HCT116 (cell line): ENCODE measurements around the gene OR2H1. TPM values are rescaled to one million over a fixed set of nuclear protein-coding genes. Genes with fewer than 3 reads are reported as not detected.

Experiments used
- ATAC-seq: fragments of 200-7000 bp; cut with Tn5 transposase; 2 replicates; pipeline ENCODE4 v1.9.1; 2020; ENCODE audit warnings: mild to moderate bottlenecking, moderate library complexity
- BruUV-seq: library from RNA; stranded (reverse); fragments of 400-500 nt; replicated peaks from 2 replicates; lab custom pipeline; 2021; lab: Mats Ljungman, UMichigan
- CTCF ChIA-PET: fragments of 300-600 bp; sonication (Branson Sonifier 250); formaldehyde crosslinking; loops from one replicate; lab custom pipeline; 2021; ENCODE audit warnings: antibody characterized with exemption; lab: Charles Lee
- POLR2A ChIA-PET: fragments of 300-600, 350-600 bp; sonication (Branson Sonifier 250); formaldehyde crosslinking; loops from one replicate; lab custom pipeline; 2021; ENCODE audit warnings: antibody characterized with exemption; lab: Charles Lee
- RAD21 ChIA-PET, 2 experiments: fragments of 300-600 bp; sonication (Branson Sonifier 250); formaldehyde crosslinking; loops; one replicate each; lab custom pipeline; 2023; ENCODE audit warnings: low total read pairs in 2 of 2; ENCODE audit not compliant: uncharacterized antibody in 2 of 2, unreplicated experiment in 2 of 2, low non-redundant PET in 1 of 2; lab: Charles Lee
- DNase-seq: peaks from one replicate; pipeline ENCODE4 v3.0.0-alpha.2; 2010; ENCODE audit warnings: low read depth, low spot score
- H2AFZ ChIP-seq: fragments of 200-600 bp; shearing (Covaris generic), sonication (generic); 2 replicates; pipeline ENCODE4 v1.6.1; 2017; ENCODE audit warnings: low read depth, mixed run types, mixed read lengths, antibody characterized with exemption, low read length; ENCODE audit not compliant: poor library complexity, severe bottlenecking
- H3K27ac ChIP-seq: 2 replicates; pipeline ENCODE4 v1.5.1; 2012; ENCODE audit warnings: low read depth, low read length
- H3K27me3 ChIP-seq: fragments of 200-600 bp; sonication (generic); 2 replicates; pipeline ENCODE4 v1.6.1; 2016; ENCODE audit warnings: mixed run types, low read length, mixed read lengths; ENCODE audit not compliant: insufficient read depth
- H3K36me3 ChIP-seq, 2 experiments: fragments of 200-500 bp in 1 of 2; fragments of 200-600 bp in 1 of 2; sonication (Bioruptor generic) in 1 of 2; sonication (generic) in 1 of 2; 2 replicates each; pipeline versions ENCODE4 v1.5.1 to v1.6.1; 2014 to 2016; ENCODE audit warnings: low read length in 2 of 2, inconsistent platforms in 1 of 2, mixed read lengths in 1 of 2, mixed run types in 1 of 2; ENCODE audit not compliant: insufficient read depth in 2 of 2, control insufficient read depth in 1 of 2
- H3K4me1 ChIP-seq, 2 experiments: fragments of 200-600 bp in 1 of 2; sonication (generic) in 1 of 2; 2 replicates each; pipeline versions ENCODE4 v1.5.1 to v1.6.1; 2012 to 2017; ENCODE audit warnings: low read length in 2 of 2, inconsistent platforms in 1 of 2, mild to moderate bottlenecking in 1 of 2, mixed read lengths in 1 of 2, mixed run types in 1 of 2, moderate library complexity in 1 of 2; ENCODE audit not compliant: insufficient read depth in 2 of 2, control insufficient read depth in 1 of 2
- H3K4me2 ChIP-seq: fragments of 200-600 bp; sonication (generic); 2 replicates; pipeline ENCODE4 v1.6.1; 2017; ENCODE audit warnings: mixed run types, low read length, mixed read lengths
- H3K4me3 ChIP-seq, 2 experiments: fragments of 200-600 bp in 1 of 2; sonication (generic) in 1 of 2; replicated peaks in 1 of 2; 2 replicates each; pipeline ENCODE4 v1.5.1; 2011 to 2016; ENCODE audit warnings: low read length in 2 of 2, control low read depth in 1 of 2, low read depth in 1 of 2, mild to moderate bottlenecking in 1 of 2, mixed read lengths in 1 of 2, mixed run types in 1 of 2
- H3K79me2 ChIP-seq: fragments of 200-600 bp; sonication (generic); 2 replicates; pipeline ENCODE4 v1.6.1; 2017; ENCODE audit warnings: mild to moderate bottlenecking, mixed run types, low read length, moderate library complexity, mixed read lengths; ENCODE audit not compliant: insufficient read depth
- H3K9ac ChIP-seq: fragments of 200-600 bp; sonication (generic); 2 replicates; pipeline ENCODE4 v1.6.1; 2016; ENCODE audit warnings: low read length, mixed read lengths
- H3K9me2 ChIP-seq: fragments of 200-600 bp; sonication (generic), shearing (Covaris generic); 2 replicates; pipeline ENCODE4 v1.6.1; 2017; ENCODE audit warnings: mixed run types, mild to moderate bottlenecking, moderate library complexity; ENCODE audit not compliant: insufficient read depth
- H3K9me3 ChIP-seq, 2 experiments: fragments of 200-500 bp in 1 of 2; fragments of 200-600 bp in 1 of 2; sonication (Bioruptor generic) in 1 of 2; sonication (generic) in 1 of 2; 2 replicates each; pipeline ENCODE4 v1.6.1; 2014 to 2017; ENCODE audit warnings: low read length in 2 of 2, mixed read lengths in 2 of 2, inconsistent platforms in 1 of 2, low read depth in 1 of 2, mild to moderate bottlenecking in 1 of 2, mixed run types in 1 of 2, moderate library complexity in 1 of 2; ENCODE audit not compliant: control insufficient read depth in 1 of 2, insufficient read depth in 1 of 2
- H4K20me1 ChIP-seq: fragments of 200-600 bp; sonication (generic), shearing (Covaris generic); 2 replicates; pipeline ENCODE4 v1.6.1; 2017; ENCODE audit warnings: mixed run types, mild to moderate bottlenecking, moderate library complexity; ENCODE audit not compliant: insufficient read depth
- CBX3 ChIP-seq: IDR thresholded peaks from 2 replicates; pipeline ENCODE4 v1.6.1; 2012; ENCODE audit warnings: low read depth
- CEBPB ChIP-seq: IDR thresholded peaks from 2 replicates; pipeline ENCODE4 v1.6.1; 2012; ENCODE audit warnings: low read depth
- EGR1 ChIP-seq: IDR thresholded peaks from 2 replicates; pipeline ENCODE4 v1.6.1; 2012; ENCODE audit warnings: low read depth
- ELF1 ChIP-seq: IDR thresholded peaks from 2 replicates; pipeline ENCODE4 v1.6.1; 2012; ENCODE audit warnings: low read depth, borderline replicate concordance
- EZH2 ChIP-seq: fragments of 200-600 bp; sonication (generic); IDR thresholded peaks from 2 replicates; pipeline ENCODE4 v1.6.1; 2017; ENCODE audit warnings: antibody characterized with exemption, mixed run types
- EZH2phosphoT487 ChIP-seq: fragments of 200-600 bp; IDR thresholded peaks from 2 replicates; pipeline ENCODE4 v1.6.1; 2018; ENCODE audit warnings: antibody characterized with exemption, borderline replicate concordance
- FOSL1 ChIP-seq: IDR thresholded peaks from 2 replicates; pipeline ENCODE4 v1.6.1; 2012; ENCODE audit warnings: low read depth
- JUND ChIP-seq: IDR thresholded peaks from 2 replicates; pipeline ENCODE4 v1.6.1; 2012
- POLR2A ChIP-seq: IDR thresholded peaks from 2 replicates; pipeline ENCODE4 v1.7.0; 2011; ENCODE audit warnings: borderline replicate concordance; ENCODE audit not compliant: insufficient read depth, insufficient read length; ENCODE audit errors: extremely low read depth
- POLR2AphosphoS5 ChIP-seq: IDR thresholded peaks from 2 replicates; pipeline ENCODE4 v1.6.1; 2011; ENCODE audit warnings: mild to moderate bottlenecking, low read depth, low read length, moderate library complexity
- RAD21 ChIP-seq: IDR thresholded peaks from 2 replicates; pipeline ENCODE4 v1.6.1; 2012; ENCODE audit warnings: low read depth, mild to moderate bottlenecking
- SRF ChIP-seq: IDR thresholded peaks from 2 replicates; pipeline ENCODE4 v1.6.1; 2012; ENCODE audit warnings: low read depth
- TCF7L2 ChIP-seq: IDR thresholded peaks from 2 replicates; pipeline ENCODE4 v1.7.0; 2011; ENCODE audit warnings: borderline replicate concordance, inconsistent platforms; ENCODE audit not compliant: insufficient read depth, insufficient read length; ENCODE audit errors: extremely low read depth
- ZFX ChIP-seq: fragments of 450-650 bp; IDR thresholded peaks from 2 replicates; pipeline ENCODE4 v1.6.1; 2017
- ZNF274 ChIP-seq: fragments of 200-500 bp; sonication (Bioruptor generic); IDR thresholded peaks from 2 replicates; pipeline ENCODE4 v1.6.1; 2014; ENCODE audit warnings: mild to moderate bottlenecking, low read depth, low read length, inconsistent platforms
- intact Hi-C: fragments of 100-400 bp; cut with micrococcal nuclease; formaldehyde crosslinking; loops from 2 replicates; pipeline ENCODE4 v1.10.0; 2022
- total RNA-seq: library from RNA; stranded (reverse); gene quantifications from one replicate; pipeline ENCODE4 v1.2.1, GENCODE V29; 2021; ENCODE audit not compliant: unreplicated experiment
- TF ChIP-seq, protein P1 (sequence below): IDR thresholded peaks from 2 replicates; pipeline ENCODE4 v1.6.1; 2012
- TF ChIP-seq, protein P2 (sequence below), 3 experiments: fragments of 200-600 bp in 1 of 3; sonication (generic) in 1 of 3; IDR thresholded peaks in 2 of 3; conservative IDR thresholded peaks in 1 of 3; 2 replicates each; pipeline ENCODE4 v1.5.1; 2012 to 2017; ENCODE audit warnings: low read depth in 2 of 3, low read length in 2 of 3, antibody characterized with exemption in 1 of 3, borderline replicate concordance in 1 of 3, control low read depth in 1 of 3, mild to moderate bottlenecking in 1 of 3, mixed read lengths in 1 of 3, mixed run types in 1 of 3, moderate library complexity in 1 of 3; ENCODE audit not compliant: insufficient read depth in 1 of 3
- TF ChIP-seq, protein P3 (sequence below): IDR thresholded peaks from 2 replicates; pipeline ENCODE4 v1.6.1; 2012; ENCODE audit warnings: low read depth

The OR2H1 gene
- total RNA-seq, 1 experiment from 2014 or later = not detected

- TF ChIP-seq TCF7L2 = no peak
- no peak for TF ChIP-seq RAD21
- TF ChIP-seq FOSL1 = no peak
- no peak for TF ChIP-seq EZH2phosphoT487
- TF ChIP-seq ZNF274 = no peak
- TF ChIP-seq ELF1 = no peak
- no peak for TF ChIP-seq ZFX
- TF ChIP-seq, protein P1, sequence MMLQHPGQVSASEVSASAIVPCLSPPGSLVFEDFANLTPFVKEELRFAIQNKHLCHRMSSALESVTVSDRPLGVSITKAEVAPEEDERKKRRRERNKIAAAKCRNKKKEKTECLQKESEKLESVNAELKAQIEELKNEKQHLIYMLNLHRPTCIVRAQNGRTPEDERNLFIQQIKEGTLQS = no peak
- no peak for TF ChIP-seq EGR1
Observed at GRCh38 chr6:29502597-29502996, 45.6 kb downstream of the OR2H1 start (continued).

DNA sequence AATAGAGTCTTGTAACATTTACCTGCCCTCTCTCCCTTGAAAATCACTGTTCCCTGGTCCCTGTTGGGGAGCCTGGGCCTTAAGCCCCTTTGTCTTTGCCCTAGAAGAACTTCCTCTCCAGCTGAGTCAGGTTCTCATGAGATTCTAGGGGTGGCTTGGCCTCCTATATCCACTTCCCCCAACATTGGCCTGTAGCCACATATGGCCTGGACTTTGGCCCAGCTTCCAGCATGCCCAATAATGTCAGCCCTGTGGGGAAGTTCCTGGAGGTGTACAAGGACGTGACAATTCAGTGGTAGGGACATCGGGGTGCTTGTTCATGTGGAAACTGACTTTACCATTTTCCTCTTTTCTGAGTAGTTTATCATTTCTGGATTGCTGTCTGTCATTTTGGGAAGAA, 48.0 kb downstream of the OR2H1 start:
- H4K20me1 ChIP-seq = no peaks in the 10 kb centered on the region
- no TSS peak for BruUV-seq
- TF ChIP-seq EGR1 = no peak
- no peak for TF ChIP-seq EZH2phosphoT487
- TF ChIP-seq ZFX = no peak
- no peak for TF ChIP-seq RAD21
- TF ChIP-seq POLR2AphosphoS5 = no peak
- TF ChIP-seq, protein P2, sequence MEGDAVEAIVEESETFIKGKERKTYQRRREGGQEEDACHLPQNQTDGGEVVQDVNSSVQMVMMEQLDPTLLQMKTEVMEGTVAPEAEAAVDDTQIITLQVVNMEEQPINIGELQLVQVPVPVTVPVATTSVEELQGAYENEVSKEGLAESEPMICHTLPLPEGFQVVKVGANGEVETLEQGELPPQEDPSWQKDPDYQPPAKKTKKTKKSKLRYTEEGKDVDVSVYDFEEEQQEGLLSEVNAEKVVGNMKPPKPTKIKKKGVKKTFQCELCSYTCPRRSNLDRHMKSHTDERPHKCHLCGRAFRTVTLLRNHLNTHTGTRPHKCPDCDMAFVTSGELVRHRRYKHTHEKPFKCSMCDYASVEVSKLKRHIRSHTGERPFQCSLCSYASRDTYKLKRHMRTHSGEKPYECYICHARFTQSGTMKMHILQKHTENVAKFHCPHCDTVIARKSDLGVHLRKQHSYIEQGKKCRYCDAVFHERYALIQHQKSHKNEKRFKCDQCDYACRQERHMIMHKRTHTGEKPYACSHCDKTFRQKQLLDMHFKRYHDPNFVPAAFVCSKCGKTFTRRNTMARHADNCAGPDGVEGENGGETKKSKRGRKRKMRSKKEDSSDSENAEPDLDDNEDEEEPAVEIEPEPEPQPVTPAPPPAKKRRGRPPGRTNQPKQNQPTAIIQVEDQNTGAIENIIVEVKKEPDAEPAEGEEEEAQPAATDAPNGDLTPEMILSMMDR (IDR thresholded peaks at IDR 0.05 in 2 of 3, conservative IDR thresholded peaks at IDR 0.05 in 1 of 3; ENCODE audit: borderline replicate concordance in 1 of 3, insufficient read depth in 1 of 3, low read depth in 2 of 3, low read length in 2 of 3) = no peak
- no peak for TF ChIP-seq FOSL1
- TF ChIP-seq EZH2 = no peak
- no peak for TF ChIP-seq SRF
- no peak for TF ChIP-seq POLR2A
- no peak for TF ChIP-seq JUND
- TF ChIP-seq, protein P3, sequence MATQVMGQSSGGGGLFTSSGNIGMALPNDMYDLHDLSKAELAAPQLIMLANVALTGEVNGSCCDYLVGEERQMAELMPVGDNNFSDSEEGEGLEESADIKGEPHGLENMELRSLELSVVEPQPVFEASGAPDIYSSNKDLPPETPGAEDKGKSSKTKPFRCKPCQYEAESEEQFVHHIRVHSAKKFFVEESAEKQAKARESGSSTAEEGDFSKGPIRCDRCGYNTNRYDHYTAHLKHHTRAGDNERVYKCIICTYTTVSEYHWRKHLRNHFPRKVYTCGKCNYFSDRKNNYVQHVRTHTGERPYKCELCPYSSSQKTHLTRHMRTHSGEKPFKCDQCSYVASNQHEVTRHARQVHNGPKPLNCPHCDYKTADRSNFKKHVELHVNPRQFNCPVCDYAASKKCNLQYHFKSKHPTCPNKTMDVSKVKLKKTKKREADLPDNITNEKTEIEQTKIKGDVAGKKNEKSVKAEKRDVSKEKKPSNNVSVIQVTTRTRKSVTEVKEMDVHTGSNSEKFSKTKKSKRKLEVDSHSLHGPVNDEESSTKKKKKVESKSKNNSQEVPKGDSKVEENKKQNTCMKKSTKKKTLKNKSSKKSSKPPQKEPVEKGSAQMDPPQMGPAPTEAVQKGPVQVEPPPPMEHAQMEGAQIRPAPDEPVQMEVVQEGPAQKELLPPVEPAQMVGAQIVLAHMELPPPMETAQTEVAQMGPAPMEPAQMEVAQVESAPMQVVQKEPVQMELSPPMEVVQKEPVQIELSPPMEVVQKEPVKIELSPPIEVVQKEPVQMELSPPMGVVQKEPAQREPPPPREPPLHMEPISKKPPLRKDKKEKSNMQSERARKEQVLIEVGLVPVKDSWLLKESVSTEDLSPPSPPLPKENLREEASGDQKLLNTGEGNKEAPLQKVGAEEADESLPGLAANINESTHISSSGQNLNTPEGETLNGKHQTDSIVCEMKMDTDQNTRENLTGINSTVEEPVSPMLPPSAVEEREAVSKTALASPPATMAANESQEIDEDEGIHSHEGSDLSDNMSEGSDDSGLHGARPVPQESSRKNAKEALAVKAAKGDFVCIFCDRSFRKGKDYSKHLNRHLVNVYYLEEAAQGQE = no peak
- no peak for TF ChIP-seq CBX3
- TF ChIP-seq CEBPB = no peak
- no peak for ATAC-seq
- DNase-seq = no peak
- no peak overlapping the region for H2AFZ ChIP-seq
- no peak overlapping the region for H3K4me2 ChIP-seq
- RAD21 ChIA-PET = no interaction called here
- no peak overlapping the region for H3K27ac ChIP-seq
- H3K79me2 ChIP-seq = no peaks in the 10 kb centered on the region
- no peaks in the 10 kb centered on the region for H3K9me2 ChIP-seq
- H3K4me3 ChIP-seq = no peak overlapping the region
- POLR2A ChIA-PET = no interaction called here
- H3K9me3 ChIP-seq = no peaks in the 10 kb centered on the region
- H3K4me1 ChIP-seq = no peaks in the 10 kb centered on the region
- H3K27me3 ChIP-seq = peaks cover 11% of the 10 kb centered on the region
- CTCF ChIA-PET = no interaction called here
- H3K9ac ChIP-seq = no peak overlapping the region
- no peaks in the 10 kb centered on the region for H3K36me3 ChIP-seq
- intact Hi-C loops = no loop called here
